OCI-LY7 (cell line): ENCODE measurements around the gene NLRP14. TPM values are rescaled to one million over a fixed set of nuclear protein-coding genes. Genes with fewer than 3 reads are reported as not detected.

Experiments
- BruUV-seq: library from RNA; stranded (reverse); fragments of 400-500 nt; replicated peaks from 2 replicates; lab custom pipeline; 2021; lab: Mats Ljungman, UMichigan
- CTCF ChIA-PET: fragments of 300-600 bp; sonication (Branson Sonifier 250); formaldehyde crosslinking; loops from one replicate; lab custom pipeline; 2022; ENCODE audit warnings: antibody characterized with exemption; ENCODE audit not compliant: unreplicated experiment; lab: Charles Lee
- POLR2A ChIA-PET: fragments of 300-600 bp; sonication (Branson Sonifier 250); formaldehyde crosslinking; loops from one replicate; lab custom pipeline; 2022; ENCODE audit warnings: antibody characterized with exemption; lab: Charles Lee
- DNase-seq: peaks from one replicate; pipeline ENCODE4 v3.0.0-alpha.2; 2015; ENCODE audit warnings: low spot score
- H2AFZ ChIP-seq: fragments of 200-600 bp; sonication (generic), shearing (Covaris generic); 2 replicates; pipeline ENCODE4 v1.6.1; 2014; ENCODE audit warnings: mild to moderate bottlenecking, antibody characterized with exemption, low read length, moderate library complexity
- H3K27ac ChIP-seq: fragments of 200-600 bp; sonication (generic); 2 replicates; pipeline ENCODE4 v1.5.1; 2014; ENCODE audit warnings: mixed run types, low read depth, mild to moderate bottlenecking, moderate library complexity, low read length, inconsistent platforms; ENCODE audit not compliant: poor library complexity, severe bottlenecking
- H3K36me3 ChIP-seq: fragments of 200-600 bp; sonication (generic); 2 replicates; pipeline ENCODE4 v1.6.1; 2014; ENCODE audit warnings: mild to moderate bottlenecking, antibody characterized with exemption, low read length, moderate library complexity, mixed read lengths; ENCODE audit not compliant: insufficient read depth
- H3K4me1 ChIP-seq: fragments of 200-600 bp; sonication (generic); 2 replicates; pipeline ENCODE4 v1.5.1; 2014; ENCODE audit warnings: mild to moderate bottlenecking, low read length; ENCODE audit not compliant: insufficient read depth, poor library complexity, severe bottlenecking
- H3K4me2 ChIP-seq: fragments of 200-600 bp; sonication (generic); 2 replicates; pipeline ENCODE4 v1.6.1; 2014; ENCODE audit warnings: mild to moderate bottlenecking, low read length
- H3K4me3 ChIP-seq: fragments of 200-600 bp; sonication (generic); 2 replicates; pipeline ENCODE4 v1.5.1; 2014; ENCODE audit warnings: mild to moderate bottlenecking, low read depth, low read length; ENCODE audit not compliant: poor library complexity, severe bottlenecking
- H3K79me2 ChIP-seq: fragments of 200-600 bp; sonication (generic); 2 replicates; pipeline ENCODE4 v1.6.1; 2016; ENCODE audit warnings: low read depth, mild to moderate bottlenecking, low read length, moderate library complexity, mixed read lengths; ENCODE audit not compliant: insufficient read depth
- H3K9me2 ChIP-seq: fragments of 200-600 bp; sonication (generic); 2 replicates; pipeline ENCODE4 v1.6.1; 2016; ENCODE audit warnings: mild to moderate bottlenecking, low read length, mixed read lengths; ENCODE audit not compliant: insufficient read depth
- H3K9me3 ChIP-seq: fragments of 200-600 bp; sonication (generic); 2 replicates; pipeline ENCODE4 v1.6.1; 2014; ENCODE audit warnings: mild to moderate bottlenecking, mixed run types, low read length, mixed read lengths
- H4K20me1 ChIP-seq: fragments of 200-600 bp; sonication (generic); 2 replicates; pipeline ENCODE4 v1.6.1; 2014; ENCODE audit warnings: mild to moderate bottlenecking, antibody characterized with exemption, low read length, moderate library complexity, mixed read lengths; ENCODE audit not compliant: insufficient read depth
- EZH2phosphoT487 ChIP-seq: fragments of 200-600 bp; sonication (generic); IDR thresholded peaks from 2 replicates; pipeline ENCODE4 v1.6.1; 2018; ENCODE audit warnings: low read depth, borderline replicate concordance, mild to moderate bottlenecking, mixed run types, antibody characterized with exemption, low read length, moderate library complexity, mixed read lengths
- intact Hi-C: fragments of 100-400 bp; cut with micrococcal nuclease; formaldehyde crosslinking; loops from one replicate; pipeline ENCODE4 v1.10.0; 2022; ENCODE audit not compliant: unreplicated experiment
- total RNA-seq, 2 experiments: library from RNA; depleted of rRNA in 1 of 2; stranded (reverse); fragments of >200 nt in 1 of 2; shearing (Covaris generic) in 1 of 2; gene quantifications; 2 replicates each; pipeline ENCODE4 v1.2.3, GENCODE V29; 2014 to 2022
- TF ChIP-seq, protein P1 (sequence below): fragments of 200-600 bp; sonication (generic); conservative IDR thresholded peaks from 2 replicates; pipeline ENCODE4 v1.5.1; 2014; ENCODE audit warnings: mild to moderate bottlenecking, antibody characterized with exemption, low read length, moderate library complexity, mixed read lengths

Gene NLRP14
- total RNA-seq, 2 experiments from 2014 or later: 3.8 to 6.4 TPM

DNA sequence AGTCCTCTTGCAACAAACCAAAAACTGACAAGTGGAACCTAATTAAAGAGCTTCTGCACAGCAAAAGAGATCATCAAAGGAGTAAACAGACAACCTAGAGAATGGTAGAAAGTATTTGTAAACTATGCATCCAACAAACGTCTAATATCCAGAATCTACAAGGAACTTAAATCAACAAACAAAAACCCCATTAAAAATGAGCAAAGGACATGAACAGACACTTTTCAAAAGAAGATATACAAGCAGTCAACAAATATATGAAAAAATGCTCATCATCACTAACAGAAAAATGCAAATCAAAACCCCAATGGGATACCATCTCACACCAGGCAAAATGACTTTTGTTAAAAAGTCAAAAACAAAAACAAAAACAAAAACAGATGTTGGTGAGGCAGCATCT is 33.8 kb upstream of the NLRP14 start:
- POLR2A ChIA-PET: no interaction called here
- Histone ChIP-seq H2AFZ (no peak overlapping the region), H3K27ac (no peak overlapping the region), H3K4me3 (no peak overlapping the region), H3K9me2 (no peaks in the 10 kb centered on the region), H3K4me2 (no peak overlapping the region), H3K9me3 (no peaks in the 10 kb centered on the region), H4K20me1 (no peaks in the 10 kb centered on the region), H3K79me2 (no peaks in the 10 kb centered on the region), H3K36me3 (peaks cover 71% of the 10 kb centered on the region), H3K4me1 (peaks cover 8% of the 10 kb centered on the region)
- BruUV-seq: no TSS peak
- intact Hi-C loops: no loop called here
- CTCF ChIA-PET: no interaction called here
- TF ChIP-seq, protein P1, sequence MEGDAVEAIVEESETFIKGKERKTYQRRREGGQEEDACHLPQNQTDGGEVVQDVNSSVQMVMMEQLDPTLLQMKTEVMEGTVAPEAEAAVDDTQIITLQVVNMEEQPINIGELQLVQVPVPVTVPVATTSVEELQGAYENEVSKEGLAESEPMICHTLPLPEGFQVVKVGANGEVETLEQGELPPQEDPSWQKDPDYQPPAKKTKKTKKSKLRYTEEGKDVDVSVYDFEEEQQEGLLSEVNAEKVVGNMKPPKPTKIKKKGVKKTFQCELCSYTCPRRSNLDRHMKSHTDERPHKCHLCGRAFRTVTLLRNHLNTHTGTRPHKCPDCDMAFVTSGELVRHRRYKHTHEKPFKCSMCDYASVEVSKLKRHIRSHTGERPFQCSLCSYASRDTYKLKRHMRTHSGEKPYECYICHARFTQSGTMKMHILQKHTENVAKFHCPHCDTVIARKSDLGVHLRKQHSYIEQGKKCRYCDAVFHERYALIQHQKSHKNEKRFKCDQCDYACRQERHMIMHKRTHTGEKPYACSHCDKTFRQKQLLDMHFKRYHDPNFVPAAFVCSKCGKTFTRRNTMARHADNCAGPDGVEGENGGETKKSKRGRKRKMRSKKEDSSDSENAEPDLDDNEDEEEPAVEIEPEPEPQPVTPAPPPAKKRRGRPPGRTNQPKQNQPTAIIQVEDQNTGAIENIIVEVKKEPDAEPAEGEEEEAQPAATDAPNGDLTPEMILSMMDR: no peak
- TF ChIP-seq EZH2phosphoT487: no peak
- DNase-seq: no peak

DNA sequence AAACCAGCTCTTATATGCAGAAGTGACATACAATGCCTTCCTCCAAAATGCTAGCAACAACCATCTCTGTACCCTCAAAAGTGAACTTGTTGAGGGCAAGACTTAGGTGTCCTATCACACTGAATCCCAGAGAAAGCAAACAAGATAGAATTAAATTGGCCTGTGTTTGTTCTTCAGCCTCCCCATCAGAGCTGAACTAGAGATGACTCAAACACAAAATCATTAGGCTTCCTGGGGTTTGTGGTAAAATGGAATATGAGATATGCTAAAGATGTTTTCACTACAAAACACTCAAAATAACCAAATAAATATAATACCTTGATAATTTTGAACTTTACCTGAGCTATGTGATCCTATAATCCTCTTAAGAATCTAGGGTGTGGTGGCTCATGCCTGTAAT is 31.8 kb upstream of the NLRP14 start:
- CTCF ChIA-PET: no interaction called here
- Histone ChIP-seq H4K20me1 (no peaks in the 10 kb centered on the region), H2AFZ (no peak overlapping the region), H3K4me2 (no peak overlapping the region), H3K36me3 (peaks cover 90% of the 10 kb centered on the region), H3K9me2 (no peaks in the 10 kb centered on the region), H3K9me3 (no peaks in the 10 kb centered on the region), H3K4me1 (peaks cover 11% of the 10 kb centered on the region), H3K4me3 (no peak overlapping the region), H3K27ac (no peak overlapping the region), H3K79me2 (no peaks in the 10 kb centered on the region)
- intact Hi-C loops: no loop called here
- POLR2A ChIA-PET: interaction anchor here (1.1 kb wide), 1 partner anchor 9 kb away, joined by 6 read pairs; no protein-coding TSS in a partner anchor
- BruUV-seq: no TSS peak
- TF ChIP-seq EZH2phosphoT487: no peak
- TF ChIP-seq, protein P1: no peak
- DNase-seq: no peak

DNA sequence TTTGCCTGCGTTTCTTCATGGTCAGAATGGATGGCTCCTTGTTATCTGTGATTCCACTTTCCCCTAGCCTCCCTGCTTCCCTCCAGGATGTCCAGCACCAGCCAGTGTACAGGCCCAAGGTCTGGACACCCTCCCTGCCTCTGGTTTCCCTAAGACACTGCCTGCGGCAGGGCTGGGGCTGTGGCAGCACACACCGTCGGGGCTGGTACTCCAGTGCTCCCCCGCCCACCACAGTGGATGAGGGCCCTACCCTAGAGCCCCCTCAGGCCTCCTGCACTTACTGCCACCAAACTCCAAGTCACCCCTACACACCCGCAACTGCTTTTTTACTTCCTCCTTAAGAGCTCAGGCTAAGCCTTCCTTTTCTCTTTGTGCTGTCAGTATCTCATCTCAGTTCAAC is 29.1 kb upstream of the NLRP14 start:
- ChIA-PET POLR2A (no interaction called here), CTCF (no interaction called here)
- H3K4me1 ChIP-seq: peaks cover 11% of the 10 kb centered on the region
- no peak overlapping the region for H2AFZ ChIP-seq
- BruUV-seq: no TSS peak
- H3K9me2 ChIP-seq: no peaks in the 10 kb centered on the region
- no peak overlapping the region for H3K4me3 ChIP-seq
- intact Hi-C loops: no loop called here
- TF ChIP-seq EZH2phosphoT487: no peak
- TF ChIP-seq, protein P1: no peak
- H3K4me2 ChIP-seq: no peak overlapping the region
- H3K36me3 ChIP-seq: peaks cover 82% of the 10 kb centered on the region
- no peak overlapping the region for H3K27ac ChIP-seq
- no peaks in the 10 kb centered on the region for H3K9me3 ChIP-seq
- H4K20me1 ChIP-seq: no peaks in the 10 kb centered on the region
- no peak for DNase-seq
- no peaks in the 10 kb centered on the region for H3K79me2 ChIP-seq
